LNCAP (cell line): ENCODE results near the gene RPP40.

Experiments used
- CTCF ChIP-seq: fragments of 450-650 bp; IDR thresholded peaks from 2 replicates; pipeline ENCODE4 v1.5.1; 2017; ENCODE audit warnings: mild to moderate bottlenecking

RPP40 gene

GRCh38 chr6:4950836-4951533 lies 52.9 kb downstream of the RPP40 start:
- TF ChIP-seq CTCF, result no peak

GRCh38 chr6:4950076-4950475 lies 53.8 kb downstream of the RPP40 start:
- TF ChIP-seq CTCF, result no peak

GRCh38 chr6:4948781-4949450 lies 54.9 kb downstream of the RPP40 start:
- no peak for TF ChIP-seq CTCF

GRCh38 chr6:4947716-4948115 lies 56.1 kb downstream of the RPP40 start:
- TF ChIP-seq CTCF, result no peak

- TF ChIP-seq CTCF, result no peak
Measured at GRCh38 chr6:4946521-4946920, 57.3 kb downstream of the RPP40 start.
